ENCODE data around the gene SLC8A2. TPM values are rescaled to one million over a fixed set of nuclear protein-coding genes. Genes with fewer than 3 reads are reported as not detected.

The SLC8A2 gene
- total RNA-seq, 4 donors from 2014 or later = 0.19 to 1.4 (median 0.47) TPM; not detected in 1

- TF ChIP-seq CTCF (IDR thresholded peaks at IDR 0.05) = no peak
- ATAC-seq (ENCODE audit: low FRiP score) (no peak), DNase-seq (ENCODE audit: low spot score) (no peak)
These were observed 32.9 kb downstream of the SLC8A2 start for GRCh38 chr19:47438793-47439220.

- ATAC-seq (ENCODE audit: low FRiP score) = no peak
- DNase-seq (ENCODE audit: low spot score) = no peak
- TF ChIP-seq CTCF (IDR thresholded peaks at IDR 0.05) = no peak
These were observed 34.2 kb downstream of the SLC8A2 start for GRCh38 chr19:47437500-47437899.

- peak in 1 of 3 donors; percentile 71 for TF ChIP-seq CTCF (IDR thresholded peaks at IDR 0.05)
- DNase-seq (ENCODE audit: low spot score) (peak; percentile 92), ATAC-seq (ENCODE audit: low FRiP score) (peak; percentile 73)
These were observed 34.8 kb downstream of the SLC8A2 start for GRCh38 chr19:47436712-47437401.

GRCh38 chr19:47435883-47436417 lies 35.7 kb downstream of the SLC8A2 start:
- no peak for TF ChIP-seq CTCF (IDR thresholded peaks at IDR 0.05)
- DNase-seq (ENCODE audit: low spot score) = no peak
- no peak for ATAC-seq (ENCODE audit: low FRiP score)

GRCh38 chr19:47435196-47435595 lies 36.5 kb downstream of the SLC8A2 start:
- ATAC-seq (ENCODE audit: low FRiP score) (no peak), DNase-seq (ENCODE audit: low spot score) (no peak)
- no peak for TF ChIP-seq CTCF (IDR thresholded peaks at IDR 0.05)

- DNase-seq (ENCODE audit: low spot score) = no peak
- no peak for TF ChIP-seq CTCF (IDR thresholded peaks at IDR 0.05)
- no peak for ATAC-seq (ENCODE audit: low FRiP score)
These were observed 37.6 kb downstream of the SLC8A2 start for GRCh38 chr19:47434088-47434487.

GRCh38 chr19:47433121-47433520 lies 38.6 kb downstream of the SLC8A2 start:
- ATAC-seq (ENCODE audit: low FRiP score) (no peak), DNase-seq (ENCODE audit: low spot score) (no peak)
- TF ChIP-seq CTCF (IDR thresholded peaks at IDR 0.05) = no peak

Measured in omental fat pad (tissue), 4 donors.